ENCODE data around the gene PRKAR1A.

Gene PRKAR1A

DNA sequence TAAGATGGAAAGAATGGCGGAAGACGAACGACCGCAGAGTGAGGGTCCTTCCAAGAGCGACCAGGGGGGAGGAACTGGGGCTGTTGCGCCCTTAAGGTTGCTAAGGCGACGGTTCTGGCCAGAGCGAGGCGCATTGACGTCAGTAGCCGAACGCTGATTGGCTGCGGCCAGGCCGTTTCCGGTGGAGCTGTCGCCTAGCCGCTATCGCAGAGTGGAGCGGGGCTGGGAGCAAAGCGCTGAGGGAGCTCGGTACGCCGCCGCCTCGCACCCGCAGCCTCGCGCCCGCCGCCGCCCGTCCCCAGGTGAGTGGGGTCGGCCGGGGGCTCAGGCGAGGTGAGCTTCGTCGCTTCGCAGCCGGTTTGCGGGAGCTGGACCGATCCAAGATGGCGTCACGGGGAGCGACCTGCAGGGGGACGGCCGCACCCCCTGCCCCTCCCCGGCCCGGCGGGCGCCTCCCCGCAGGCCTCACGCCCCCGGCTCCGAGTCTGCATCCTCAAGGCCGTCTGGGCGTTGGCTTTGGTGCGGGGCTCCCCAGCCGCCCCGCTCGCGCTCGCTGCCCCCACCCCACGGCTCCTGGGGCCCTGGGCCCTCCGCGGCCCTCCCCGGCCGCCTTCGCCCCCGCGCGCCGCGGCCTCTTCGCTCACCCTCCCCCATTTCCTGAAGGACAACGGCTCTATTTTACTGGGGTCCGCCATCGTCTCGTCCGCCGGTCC is at the start of gene PRKAR1A:
TSS of gene PRKAR1A (plus strand) at position 184 of the 713 bp plus-strand sequence. CDS start 2,970 bp downstream, outside the sequence.
- peak; percentile 76 to 90 for DNase-seq

GRCh38 chr17:68463211-68464019 is 48.8 kb upstream of the PRKAR1A start:
- DNase-seq, result no peak

GRCh38 chr17:68468334-68468733 is 43.9 kb upstream of the PRKAR1A start:
- no peak for DNase-seq

DNA sequence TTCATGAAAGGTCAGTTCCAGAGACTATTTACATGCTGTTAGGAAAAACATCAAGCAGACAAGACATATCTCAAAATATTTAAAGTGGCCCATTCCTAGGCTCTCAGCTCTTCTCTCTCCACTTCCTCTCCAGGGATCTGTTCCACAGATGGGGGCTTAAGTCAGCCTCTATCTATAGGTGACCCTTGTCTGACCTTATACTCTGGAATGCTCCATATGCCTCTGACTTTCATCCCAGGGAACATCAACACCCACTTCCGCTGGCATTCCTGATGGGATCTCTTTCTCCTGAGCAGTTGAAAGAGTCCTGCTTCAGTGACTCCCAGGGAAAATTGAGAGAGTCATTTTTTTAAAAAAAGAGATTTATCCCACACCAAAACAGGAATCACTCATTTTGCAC is 43.4 kb upstream of the PRKAR1A start:
- no peak for DNase-seq

- DNase-seq, result no peak
Measured at GRCh38 chr17:68470961-68471360, 41.3 kb upstream of the PRKAR1A start.

DNA sequence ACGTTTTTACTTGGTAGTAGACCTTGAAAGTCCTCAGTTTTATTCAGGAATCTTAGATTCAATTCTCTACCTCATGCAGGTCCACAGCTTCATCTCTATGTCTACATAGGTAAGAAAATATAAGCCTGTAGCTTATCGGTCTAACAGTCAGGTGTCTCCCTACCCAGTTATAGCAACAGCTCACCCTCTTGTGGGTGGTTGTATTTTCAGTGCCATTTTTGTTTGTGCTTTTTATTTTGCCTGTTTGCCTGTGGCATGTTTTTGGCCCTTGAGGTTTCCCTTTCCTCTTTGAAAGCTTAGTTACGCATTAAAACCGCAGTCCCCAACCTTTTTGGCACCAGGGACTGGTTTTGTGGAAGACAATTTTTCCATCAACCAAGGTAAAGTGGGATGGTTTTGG is 31.3 kb upstream of the PRKAR1A start:
- no peak for DNase-seq

DNA sequence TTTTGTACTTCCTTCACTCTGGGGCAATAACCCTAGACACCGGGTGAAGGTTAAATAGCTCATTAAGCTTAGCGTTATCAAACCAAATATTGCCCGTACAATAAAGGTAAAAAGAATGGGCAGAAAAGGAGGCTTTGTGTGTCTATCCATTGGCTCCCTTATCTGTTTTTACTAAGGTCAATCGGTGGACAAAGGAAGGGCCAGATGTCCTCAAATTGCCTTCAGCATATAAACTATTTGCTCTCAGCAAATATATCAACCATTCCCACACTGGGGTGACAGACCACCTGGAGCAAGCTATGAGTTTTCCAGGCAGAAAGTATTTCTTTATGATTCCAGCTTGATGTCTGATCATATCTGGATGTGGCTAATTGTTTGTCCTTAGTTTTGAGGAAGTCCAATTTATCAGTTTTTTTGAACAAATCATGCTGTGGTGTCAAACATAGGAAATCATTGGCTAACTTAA is 29.6 kb upstream of the PRKAR1A start:
- DNase-seq, result no peak

GRCh38 chr17:68484458-68484857 is 27.8 kb upstream of the PRKAR1A start:
- no peak for DNase-seq

DNA sequence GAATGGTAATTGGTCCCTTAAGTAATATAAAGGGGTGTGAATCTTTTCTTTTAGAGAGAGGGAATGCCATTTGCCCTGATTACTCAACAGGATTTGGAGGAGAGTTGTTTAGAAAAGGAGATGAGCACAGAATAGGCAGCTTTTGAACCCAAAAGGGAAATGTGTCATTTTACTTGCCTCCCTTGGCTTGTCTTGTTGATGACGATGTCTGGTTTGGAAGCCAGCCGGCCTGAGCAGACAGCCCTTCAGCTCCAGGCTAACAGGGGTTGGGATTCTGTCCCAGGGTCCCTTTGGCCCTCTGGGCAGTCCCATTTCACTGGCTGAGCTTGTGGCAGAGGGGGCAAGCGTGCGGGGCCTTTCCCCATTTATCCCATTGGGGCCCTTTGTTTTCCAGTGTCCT is 22.3 kb upstream of the PRKAR1A start:
- no peak for DNase-seq

GRCh38 chr17:68491381-68492231 is 20.6 kb upstream of the PRKAR1A start:
- peak in 1 of 2 experiments; percentile 88 for DNase-seq

GRCh38 chr17:68492394-68493054 is 19.7 kb upstream of the PRKAR1A start:
- peak in 1 of 2 experiments; percentile 71 for DNase-seq

DNA sequence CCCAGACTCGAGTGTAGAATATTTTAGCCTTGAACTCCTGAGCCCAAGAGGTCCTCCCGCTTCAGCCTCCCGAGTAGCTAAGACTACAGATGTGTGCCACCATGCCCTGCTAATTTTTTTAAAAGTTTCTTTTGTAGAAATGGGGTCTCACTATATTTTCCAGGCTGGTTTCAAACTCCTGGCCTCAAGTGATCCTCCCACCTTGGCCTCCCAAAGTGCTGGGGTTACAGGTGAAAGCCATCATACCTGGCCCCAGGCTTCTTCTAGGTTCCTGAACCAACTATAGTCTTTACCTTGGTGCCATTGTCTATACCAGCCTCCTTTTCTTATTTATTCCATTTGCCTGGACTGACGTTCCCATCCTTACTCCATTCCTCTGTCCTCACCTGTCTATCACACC is 17.1 kb upstream of the PRKAR1A start:
- DNase-seq, result no peak

GRCh38 chr17:68497885-68498319 is 14.3 kb upstream of the PRKAR1A start:
- no peak for DNase-seq

GRCh38 chr17:68498479-68499326 is 13.5 kb upstream of the PRKAR1A start:
- no peak for DNase-seq

- no peak for DNase-seq
Measured at GRCh38 chr17:68499587-68499986, 12.6 kb upstream of the PRKAR1A start.

DNA sequence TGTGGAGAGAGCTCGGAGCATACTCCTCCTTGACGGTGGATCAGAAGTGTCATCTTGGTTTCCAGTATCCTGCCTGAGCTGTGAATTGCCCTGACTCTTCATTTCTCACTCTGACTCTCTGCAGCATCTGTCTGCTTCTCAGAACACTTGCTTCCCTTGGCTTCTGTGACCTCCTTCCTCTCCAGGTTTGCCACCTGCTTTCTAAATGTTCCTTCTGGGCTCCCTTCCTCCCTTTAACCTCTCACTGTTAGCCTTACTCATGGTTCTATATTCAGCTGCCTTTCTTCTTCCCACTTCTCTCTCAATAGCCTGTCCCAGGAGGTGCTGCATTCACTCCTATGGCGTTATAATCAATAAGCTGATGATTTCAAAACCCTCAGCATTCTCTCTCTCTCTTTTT is 11.2 kb upstream of the PRKAR1A start:
- DNase-seq, result no peak

- DNase-seq, result no peak
Measured at GRCh38 chr17:68505951-68506350, 6.3 kb upstream of the PRKAR1A start.

- DNase-seq, result no peak
Measured at GRCh38 chr17:68507576-68507975, 4.7 kb upstream of the PRKAR1A start.

DNA sequence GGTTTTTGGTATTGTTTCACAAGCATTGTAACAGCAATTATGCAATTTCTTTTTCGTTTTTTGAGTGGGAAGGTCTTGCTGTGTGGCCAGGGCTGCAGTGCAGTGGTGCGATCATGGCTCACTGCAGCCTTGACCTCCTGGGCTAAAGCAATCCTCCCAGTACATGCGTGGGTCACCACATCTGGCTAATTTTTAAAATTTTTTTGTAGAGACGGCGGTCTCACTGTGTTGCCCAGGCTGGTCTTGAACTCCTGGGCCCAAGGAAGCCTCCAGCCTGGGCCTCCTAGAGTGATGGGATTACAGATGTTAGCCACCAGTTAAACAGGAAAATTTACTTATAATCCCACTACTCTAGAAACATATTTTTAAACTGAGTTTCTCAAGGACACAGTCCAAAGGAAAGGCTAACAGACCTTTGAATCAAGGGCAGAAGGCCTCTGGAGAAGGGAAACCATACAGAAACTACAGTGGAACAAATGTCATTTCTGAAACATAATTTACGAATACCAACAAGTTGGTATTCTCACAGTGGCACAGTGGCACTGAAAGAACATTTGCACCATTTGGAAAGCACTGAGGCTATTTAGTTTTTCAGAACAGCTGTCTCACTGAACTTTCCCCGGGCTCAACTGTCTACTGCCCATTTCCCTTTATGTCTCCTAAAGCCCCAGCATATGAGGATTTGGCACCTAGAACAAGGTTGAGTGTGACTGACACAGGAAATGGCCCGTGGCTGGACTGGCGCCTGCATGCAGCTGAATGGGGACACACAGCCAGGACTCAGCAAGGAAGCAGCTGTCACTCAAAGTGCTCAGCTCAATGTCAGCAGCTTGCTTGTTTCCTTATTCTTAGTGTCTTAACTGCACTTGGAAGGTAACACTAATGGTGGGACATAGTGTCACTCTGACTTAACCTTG is 2.8 kb upstream of the PRKAR1A start:
- peak in 1 of 2 experiments; percentile 63 for DNase-seq

DNA sequence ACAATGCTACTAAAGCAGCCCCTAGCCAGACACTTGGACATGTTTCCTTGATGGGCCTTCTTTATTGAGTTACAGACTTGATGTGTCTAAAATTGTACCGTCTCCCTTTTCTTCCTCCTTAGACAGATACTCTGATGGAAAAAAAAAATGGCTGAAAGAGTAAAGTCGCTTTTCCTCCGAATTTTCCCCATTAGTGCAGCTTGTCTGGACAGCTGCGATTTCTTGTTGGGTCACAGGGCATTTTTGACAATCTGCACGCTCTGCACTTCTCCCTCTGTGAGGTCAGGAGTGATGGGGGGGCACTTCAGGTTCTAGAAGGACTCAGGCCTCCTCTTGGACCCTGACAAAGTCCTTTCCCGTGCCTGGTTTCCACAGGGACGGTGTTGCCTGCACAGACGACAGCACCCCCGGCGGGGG is 968 bp upstream of the PRKAR1A start:
- DNase-seq, result no peak

Measured in NCI-H446 (cell line).